ENCODE measurements around the gene PPCS. TPM values are rescaled to one million over a fixed set of nuclear protein-coding genes. Genes with fewer than 3 reads are reported as not detected.

The PPCS gene
- total RNA-seq, 1 donor from 2014 or later = 45.1 TPM

- DNase-seq (ENCODE audit: low read depth) = no peak
- H3K36me3 ChIP-seq (ENCODE audit: control insufficient read depth, insufficient read depth, low read length) = no peaks in the 10 kb centered on the region
- TF ChIP-seq, protein P1, sequence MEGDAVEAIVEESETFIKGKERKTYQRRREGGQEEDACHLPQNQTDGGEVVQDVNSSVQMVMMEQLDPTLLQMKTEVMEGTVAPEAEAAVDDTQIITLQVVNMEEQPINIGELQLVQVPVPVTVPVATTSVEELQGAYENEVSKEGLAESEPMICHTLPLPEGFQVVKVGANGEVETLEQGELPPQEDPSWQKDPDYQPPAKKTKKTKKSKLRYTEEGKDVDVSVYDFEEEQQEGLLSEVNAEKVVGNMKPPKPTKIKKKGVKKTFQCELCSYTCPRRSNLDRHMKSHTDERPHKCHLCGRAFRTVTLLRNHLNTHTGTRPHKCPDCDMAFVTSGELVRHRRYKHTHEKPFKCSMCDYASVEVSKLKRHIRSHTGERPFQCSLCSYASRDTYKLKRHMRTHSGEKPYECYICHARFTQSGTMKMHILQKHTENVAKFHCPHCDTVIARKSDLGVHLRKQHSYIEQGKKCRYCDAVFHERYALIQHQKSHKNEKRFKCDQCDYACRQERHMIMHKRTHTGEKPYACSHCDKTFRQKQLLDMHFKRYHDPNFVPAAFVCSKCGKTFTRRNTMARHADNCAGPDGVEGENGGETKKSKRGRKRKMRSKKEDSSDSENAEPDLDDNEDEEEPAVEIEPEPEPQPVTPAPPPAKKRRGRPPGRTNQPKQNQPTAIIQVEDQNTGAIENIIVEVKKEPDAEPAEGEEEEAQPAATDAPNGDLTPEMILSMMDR (IDR thresholded peaks at IDR 0.05; ENCODE audit: insufficient read depth, low read length, poor library complexity, severe bottlenecking) = no peak
- H3K27me3 ChIP-seq (ENCODE audit: control insufficient read depth, insufficient read depth, low read length) = no peaks in the 10 kb centered on the region
- peak overlapping the region; percentile 65 for H3K4me3 ChIP-seq (ENCODE audit: low read depth, low read length)
Measured at GRCh38 chr1:42456754-42457089, 379 bp downstream of the PPCS start.

GRCh38 chr1:42461196-42461595 is 4.9 kb downstream of the PPCS start:
- TF ChIP-seq, protein P1 (IDR thresholded peaks at IDR 0.05; ENCODE audit: insufficient read depth, low read length, poor library complexity, severe bottlenecking) = no peak
- no peaks in the 10 kb centered on the region for H3K27me3 ChIP-seq (ENCODE audit: control insufficient read depth, insufficient read depth, low read length)
- no peak for DNase-seq (ENCODE audit: low read depth)
- no peak overlapping the region for H3K4me3 ChIP-seq (ENCODE audit: low read depth, low read length)
- no peaks in the 10 kb centered on the region for H3K36me3 ChIP-seq (ENCODE audit: control insufficient read depth, insufficient read depth, low read length)

DNA sequence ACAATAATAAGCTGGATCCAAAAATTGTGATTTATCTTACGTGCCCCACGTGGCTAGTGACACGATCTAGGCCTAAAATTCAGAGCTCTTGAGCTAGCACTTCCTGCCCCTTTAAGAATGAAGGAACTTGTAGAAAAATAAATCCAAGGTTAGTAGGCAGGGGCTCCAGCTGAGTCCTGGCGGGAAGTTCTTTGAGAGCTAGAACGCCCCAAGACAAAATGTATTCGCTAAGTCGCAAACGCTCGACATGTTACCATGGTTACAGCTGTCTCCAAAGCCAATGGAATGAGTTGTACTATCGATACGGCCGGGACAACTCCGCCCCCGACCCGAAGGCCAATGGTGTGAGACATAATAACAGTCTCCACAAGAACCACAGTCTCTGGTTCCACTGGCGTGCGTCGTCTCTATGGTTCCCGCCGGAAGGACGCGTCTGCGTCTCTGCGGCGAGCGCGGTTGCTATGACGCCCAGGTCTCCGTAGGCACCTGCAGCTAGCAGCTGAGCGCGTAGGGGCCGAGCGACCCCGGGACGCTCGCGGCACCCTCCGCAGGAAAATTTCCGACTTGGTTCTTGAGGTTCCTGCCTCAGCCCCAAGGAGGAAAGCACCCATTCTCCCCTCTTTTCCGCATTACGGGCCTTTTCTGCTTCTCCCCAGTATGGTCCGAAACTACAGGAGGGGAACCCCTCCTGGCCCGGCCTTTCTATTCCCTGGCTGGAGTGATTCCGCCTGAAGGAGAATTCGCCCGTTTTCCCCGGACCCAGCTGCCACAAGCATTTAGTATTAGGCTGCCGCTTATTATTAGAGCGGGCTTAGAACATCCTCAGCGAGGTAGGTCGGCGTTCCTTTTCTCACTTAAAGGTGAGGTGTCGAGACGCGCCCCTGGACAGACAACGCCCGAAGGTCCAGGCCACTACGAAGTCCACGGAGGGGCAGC is 6.8 kb downstream of the PPCS start, which contains the start of gene CCDC30:
TSS of gene CCDC30 (plus strand) at position 459 of the 936 bp plus-strand sequence. CDS start 17,266 bp downstream, outside the sequence.
- Histone ChIP-seq H3K27me3 (ENCODE audit: control insufficient read depth, insufficient read depth, low read length) (no peaks in the 10 kb centered on the region), H3K36me3 (ENCODE audit: control insufficient read depth, insufficient read depth, low read length) (no peaks in the 10 kb centered on the region), H3K4me3 (ENCODE audit: low read depth, low read length) (peak within 1 kb of the TSS; percentile 77)
- DNase-seq (ENCODE audit: low read depth) = peak; percentile 95
- TF ChIP-seq, protein P1 (IDR thresholded peaks at IDR 0.05; ENCODE audit: insufficient read depth, low read length, poor library complexity, severe bottlenecking) = no peak

- TF ChIP-seq, protein P1 (IDR thresholded peaks at IDR 0.05; ENCODE audit: insufficient read depth, low read length, poor library complexity, severe bottlenecking) = no peak
- peak overlapping the region; percentile 77 for H3K4me3 ChIP-seq (ENCODE audit: low read depth, low read length)
- H3K27me3 ChIP-seq (ENCODE audit: control insufficient read depth, insufficient read depth, low read length) = no peaks in the 10 kb centered on the region
- DNase-seq (ENCODE audit: low read depth) = no peak
- no peaks in the 10 kb centered on the region for H3K36me3 ChIP-seq (ENCODE audit: control insufficient read depth, insufficient read depth, low read length)
Measured at GRCh38 chr1:42463921-42464320, 7.6 kb downstream of the PPCS start.

DNA sequence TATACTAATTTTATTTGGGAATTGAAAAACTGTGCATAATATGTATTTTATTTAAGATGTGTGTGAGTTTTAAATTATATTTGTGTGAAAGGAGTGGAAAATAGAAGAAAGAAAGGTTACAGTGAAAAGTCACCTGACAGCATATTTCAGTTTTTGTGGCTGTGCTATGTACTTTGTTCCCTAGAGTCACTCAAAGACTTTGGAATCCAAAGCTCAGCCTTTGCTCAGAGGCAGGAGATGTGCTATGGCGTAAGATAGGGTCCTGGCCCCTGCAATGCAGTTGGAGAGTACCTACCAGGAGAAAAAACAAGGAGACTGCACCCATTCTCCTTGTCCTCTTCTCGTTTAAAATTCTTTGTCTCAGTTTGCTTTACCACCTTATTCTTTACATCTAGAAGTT is 9.7 kb downstream of the PPCS start:
- TF ChIP-seq, protein P1 (IDR thresholded peaks at IDR 0.05; ENCODE audit: insufficient read depth, low read length, poor library complexity, severe bottlenecking) = no peak
- no peaks in the 10 kb centered on the region for H3K27me3 ChIP-seq (ENCODE audit: control insufficient read depth, insufficient read depth, low read length)
- no peaks in the 10 kb centered on the region for H3K36me3 ChIP-seq (ENCODE audit: control insufficient read depth, insufficient read depth, low read length)
- no peak for DNase-seq (ENCODE audit: low read depth)
- H3K4me3 ChIP-seq (ENCODE audit: low read depth, low read length) = no peak overlapping the region

Measured in kidney epithelial cell (primary cell).